ENCODE measurements around the gene HOXA3.

The HOXA3 gene

GRCh38 chr7:27126596-27127327, 25.6 kb downstream of the HOXA3 start:
- no peak for DNase-seq

- no peak for DNase-seq
Observed at GRCh38 chr7:27125986-27126394, 26.4 kb downstream of the HOXA3 start.

- DNase-seq, result no peak
Observed at GRCh38 chr7:27124902-27125689, 27.3 kb downstream of the HOXA3 start.

GRCh38 chr7:27124096-27124901, 28.1 kb downstream of the HOXA3 start:
- DNase-seq, result no peak

GRCh38 chr7:27123477-27124053, 28.8 kb downstream of the HOXA3 start:
- DNase-seq, result no peak

- DNase-seq, result no peak
Observed at GRCh38 chr7:27123007-27123476, 29.3 kb downstream of the HOXA3 start.

- no peak for DNase-seq
Observed at GRCh38 chr7:27122077-27122910, 30.1 kb downstream of the HOXA3 start.

GRCh38 chr7:27121684-27122076, 30.7 kb downstream of the HOXA3 start:
- no peak for DNase-seq

GRCh38 chr7:27119412-27119911, 32.9 kb downstream of the HOXA3 start:
- no peak for DNase-seq

- no peak for DNase-seq
Observed at GRCh38 chr7:27118580-27118979, 33.8 kb downstream of the HOXA3 start.

- DNase-seq, result no peak
Observed at GRCh38 chr7:27117887-27118491, 34.4 kb downstream of the HOXA3 start.

GRCh38 chr7:27116962-27117886, 35.2 kb downstream of the HOXA3 start:
- DNase-seq, result peak; percentile 36

GRCh38 chr7:27116031-27116961, 36.1 kb downstream of the HOXA3 start:
- no peak for DNase-seq

- DNase-seq, result peak; percentile 25
Observed at GRCh38 chr7:27115221-27116026, 37.0 kb downstream of the HOXA3 start.

- no peak for DNase-seq
Observed at GRCh38 chr7:27114881-27115220, 37.5 kb downstream of the HOXA3 start.

GRCh38 chr7:27113991-27114769, 38.2 kb downstream of the HOXA3 start:
- no peak for DNase-seq
